Measurements from ENCODE around the gene AKAP11. TPM values are rescaled to one million over a fixed set of nuclear protein-coding genes. Genes with fewer than 3 reads are reported as not detected.

AKAP11 gene
- polyA plus RNA-seq, 3 donors, result 3.3 to 7.2 (median 6.1) TPM

- H3K27ac ChIP-seq (ENCODE audit: low read depth, low read length), result no peak overlapping the region
- WGBS, 3 donors, result 96 to 97% (median 97%) methylated on average over 6 of the region's 6 CpGs
These were observed 1.6 kb upstream of the AKAP11 start for GRCh38 chr13:42270160-42270856.

GRCh38 chr13:42270857-42271215, 1.1 kb upstream of the AKAP11 start:
- WGBS, 3 donors, result 83 to 88% (median 84%) methylated on average over 6 of the region's 6 CpGs
- no peak overlapping the region for H3K27ac ChIP-seq (ENCODE audit: low read depth, low read length)

GRCh38 chr13:42271337-42272114, 426 bp upstream of the AKAP11 start:
- WGBS, 3 donors, result 3 to 4% (median 4%) methylated on average over 39 to 56 of the region's 57 CpGs
- no peak overlapping the region for H3K27ac ChIP-seq (ENCODE audit: low read depth, low read length)

DNA sequence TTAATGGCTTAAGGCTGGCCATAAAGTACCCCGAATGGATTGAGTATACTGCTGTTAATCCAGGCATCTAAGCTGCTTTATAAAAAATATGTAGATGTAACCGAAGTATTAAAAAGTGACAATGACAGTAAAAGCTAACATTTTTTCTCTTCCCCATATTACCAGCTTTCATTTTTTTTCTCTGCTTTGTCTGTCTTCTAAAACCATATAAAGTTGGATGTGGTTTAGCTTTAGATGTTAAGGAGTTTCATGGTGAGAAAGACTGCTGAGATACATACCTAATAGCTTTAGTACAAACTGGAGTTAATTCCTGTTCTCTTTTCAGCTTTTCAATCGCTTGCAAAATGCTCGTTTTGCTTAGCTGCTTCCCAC, 838 bp downstream of the AKAP11 start:
- 1 to 12% (median 1%) methylated on average over 4 of the region's 4 CpGs for WGBS, 3 donors
- H3K27ac ChIP-seq (ENCODE audit: low read depth, low read length), result no peak overlapping the region

DNA sequence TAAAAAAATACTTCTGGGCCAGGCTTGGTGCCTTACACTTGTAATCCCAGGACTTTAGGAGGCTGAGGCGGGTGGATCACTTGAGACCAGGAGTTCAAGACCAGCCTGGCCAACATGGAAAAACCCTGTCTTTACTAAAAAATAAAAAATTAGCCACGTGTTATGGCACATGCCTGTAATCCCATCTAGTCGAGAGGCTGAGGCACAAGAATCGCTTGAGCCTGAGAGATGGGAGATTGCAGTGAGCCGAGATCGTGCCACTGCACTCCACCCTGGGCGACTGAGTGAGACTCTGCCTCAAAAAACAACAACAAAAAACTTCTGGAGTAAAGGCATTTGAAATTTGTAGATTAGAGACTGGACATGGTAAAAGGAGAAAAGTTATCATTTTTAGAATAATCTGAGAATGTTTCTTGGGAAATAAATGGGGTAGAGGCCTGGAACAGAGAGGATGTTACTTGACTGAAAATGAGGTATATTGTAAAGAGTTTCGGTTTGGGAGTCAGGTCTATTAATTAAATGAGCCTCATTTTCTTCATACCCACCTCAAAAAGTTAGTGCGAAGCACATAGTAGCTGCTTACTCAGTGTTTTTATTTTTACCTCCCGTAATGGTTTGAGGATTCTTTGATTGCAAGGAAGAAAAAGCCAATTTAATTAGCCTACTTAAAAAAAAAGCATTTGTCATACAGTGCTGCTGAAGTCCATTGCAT, 2.6 kb downstream of the AKAP11 start:
- H3K27ac ChIP-seq (ENCODE audit: low read depth, low read length), result no peak overlapping the region
- 83 to 94% (median 88%) methylated on average over 10 of the region's 10 CpGs for WGBS, 3 donors

- 57 to 78% (median 65%) methylated on average over 2 of the region's 2 CpGs for WGBS, 3 donors
These were observed 3.1 kb downstream of the AKAP11 start for GRCh38 chr13:42275098-42275471.

DNA sequence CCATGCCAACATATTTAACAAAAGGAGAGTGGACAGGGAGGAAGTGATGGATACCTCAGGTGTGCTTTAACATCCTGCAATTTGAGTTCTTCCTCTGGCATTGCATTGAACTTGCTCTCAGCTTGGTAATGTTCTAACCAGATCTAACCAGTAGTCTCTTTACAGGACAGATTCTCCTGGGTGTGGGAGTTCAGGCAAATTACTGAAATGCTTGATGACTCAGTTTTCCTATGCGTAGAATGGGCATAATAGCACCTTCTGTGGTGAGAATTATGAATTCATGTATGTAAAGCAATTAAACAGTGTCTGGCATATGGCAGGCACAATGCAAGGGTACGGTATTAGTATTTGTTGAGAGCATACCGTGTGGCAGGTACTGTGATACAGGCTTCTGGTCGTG, 3.6 kb downstream of the AKAP11 start:
- no peak overlapping the region for H3K27ac ChIP-seq (ENCODE audit: low read depth, low read length)
- 87 to 94% (median 94%) methylated on average over 4 of the region's 4 CpGs for WGBS, 3 donors

More at GRCh38 chr13:42275098-42275471, 3.1 kb downstream of the AKAP11 start:
- no peak overlapping the region for H3K27ac ChIP-seq (ENCODE audit: low read depth, low read length)

- WGBS, 3 donors, result 91 to 97% (median 95%) methylated on average over 3 of the region's 3 CpGs
These were observed 4.7 kb downstream of the AKAP11 start for GRCh38 chr13:42276683-42277082.

DNA sequence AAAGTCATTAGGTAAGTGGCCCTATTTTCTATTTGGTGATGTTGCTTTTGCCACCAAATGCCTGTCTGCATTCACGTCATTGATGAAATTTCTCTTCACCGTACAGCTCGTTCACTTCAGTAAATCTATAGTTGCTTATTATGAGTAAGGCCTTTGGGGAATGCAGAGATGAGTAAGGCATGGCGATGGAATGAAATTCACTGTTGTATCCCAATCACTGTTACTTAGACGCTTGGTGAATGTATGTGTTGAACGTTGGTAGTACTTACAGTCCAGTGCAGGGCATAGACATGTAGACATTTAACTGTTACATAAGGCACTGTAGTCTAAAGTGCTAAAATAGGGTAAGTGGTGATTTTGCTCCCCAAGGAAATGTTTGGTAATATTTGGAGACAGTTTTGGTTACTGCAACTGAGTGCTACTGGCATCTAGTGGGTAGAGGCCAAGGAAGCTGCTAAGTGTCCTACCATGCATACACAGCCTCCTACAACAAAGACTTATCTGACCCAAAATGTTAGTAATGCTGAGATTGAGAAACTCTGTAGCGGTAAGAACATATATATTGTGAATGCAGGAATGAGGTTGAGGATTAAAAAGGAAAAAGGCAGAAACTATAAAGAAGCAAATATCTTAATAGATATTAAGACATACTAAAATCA, 5.8 kb downstream of the AKAP11 start:
- no peak overlapping the region for H3K27ac ChIP-seq (ENCODE audit: low read depth, low read length)
- 82 to 92% (median 89%) methylated on average over 7 of the region's 7 CpGs for WGBS, 3 donors

More at GRCh38 chr13:42276683-42277082, 4.7 kb downstream of the AKAP11 start:
- H3K27ac ChIP-seq (ENCODE audit: low read depth, low read length), result no peak overlapping the region

DNA sequence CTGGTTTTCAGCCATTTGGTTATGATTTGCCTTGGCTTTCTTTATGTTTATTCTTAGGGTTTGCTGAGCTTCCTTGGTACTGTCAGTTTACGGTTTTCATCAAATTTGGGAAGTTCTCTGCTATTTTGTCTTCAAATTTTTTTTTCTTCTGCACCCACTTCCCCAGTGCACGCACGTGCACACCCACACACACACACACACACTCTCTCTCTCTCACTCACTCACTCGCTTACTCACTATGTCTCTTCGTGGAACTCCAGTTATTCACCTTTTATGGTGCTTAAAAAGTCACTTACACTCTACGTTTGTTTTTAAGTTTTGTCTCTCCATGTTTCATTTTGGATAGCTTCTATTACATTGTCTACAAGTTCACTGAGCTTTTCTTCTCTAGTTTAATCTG, 7.1 kb downstream of the AKAP11 start:
- 57 to 86% (median 73%) methylated on average over 6 of the region's 6 CpGs for WGBS, 3 donors
- no peak overlapping the region for H3K27ac ChIP-seq (ENCODE audit: low read depth, low read length)

- H3K27ac ChIP-seq (ENCODE audit: low read depth, low read length), result no peak overlapping the region
- WGBS, 3 donors, result 41 to 52% (median 50%) methylated on average over 1 of the region's 1 CpG
These were observed 8.0 kb downstream of the AKAP11 start for GRCh38 chr13:42279986-42280385.

DNA sequence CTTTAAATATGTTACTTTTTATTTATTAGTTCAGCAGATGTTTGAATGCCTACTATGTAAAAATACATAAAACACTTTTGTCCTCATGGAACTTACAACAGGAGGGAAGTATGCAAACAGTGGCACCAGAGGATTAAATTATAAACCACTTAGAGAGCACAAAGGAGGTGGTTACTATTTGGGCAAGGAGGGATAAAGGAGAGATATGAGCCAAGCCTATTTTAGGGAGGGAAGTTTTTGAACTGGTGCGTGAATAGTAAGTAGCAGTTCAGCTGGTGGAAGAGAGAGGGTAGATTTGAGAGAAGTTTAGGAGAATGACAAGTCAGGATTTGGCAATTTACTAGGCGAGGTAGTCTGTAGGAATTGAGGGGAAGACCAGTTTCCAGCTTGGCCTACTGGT, 8.6 kb downstream of the AKAP11 start:
- no peak overlapping the region for H3K27ac ChIP-seq (ENCODE audit: low read depth, low read length)
- WGBS, 3 donors, result 84 to 85% (median 84%) methylated on average over 2 of the region's 2 CpGs

- 82 to 90% (median 87%) methylated on average over 3 of the region's 3 CpGs for WGBS, 3 donors
- no peak overlapping the region for H3K27ac ChIP-seq (ENCODE audit: low read depth, low read length)
These were observed 11.6 kb downstream of the AKAP11 start for GRCh38 chr13:42283574-42283973.

DNA sequence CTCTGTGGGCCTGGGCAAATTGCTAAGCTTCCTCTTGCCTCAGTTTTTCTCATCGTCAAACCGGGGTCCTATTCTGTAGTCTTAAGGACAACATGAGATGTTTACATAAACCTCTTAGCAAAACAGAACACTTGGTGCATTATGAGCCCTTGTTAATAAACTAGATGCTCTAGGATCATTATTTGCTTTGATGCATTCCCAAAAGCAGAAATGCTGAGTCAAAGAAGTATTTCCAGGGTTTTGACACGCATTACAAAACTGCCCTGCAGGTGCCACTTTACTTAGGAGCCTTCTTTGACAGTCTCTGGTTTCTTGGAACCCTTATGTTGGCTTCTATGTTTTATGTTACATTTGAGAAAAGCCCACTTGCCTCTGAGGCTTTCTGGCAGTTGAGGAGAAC, 12.1 kb downstream of the AKAP11 start:
- 79 to 95% (median 89%) methylated on average over 3 of the region's 3 CpGs for WGBS, 3 donors
- no peak overlapping the region for H3K27ac ChIP-seq (ENCODE audit: low read depth, low read length)

- H3K27ac ChIP-seq (ENCODE audit: low read depth, low read length), result no peak overlapping the region
These were observed 26.4 kb downstream of the AKAP11 start for GRCh38 chr13:42298392-42298791.

DNA sequence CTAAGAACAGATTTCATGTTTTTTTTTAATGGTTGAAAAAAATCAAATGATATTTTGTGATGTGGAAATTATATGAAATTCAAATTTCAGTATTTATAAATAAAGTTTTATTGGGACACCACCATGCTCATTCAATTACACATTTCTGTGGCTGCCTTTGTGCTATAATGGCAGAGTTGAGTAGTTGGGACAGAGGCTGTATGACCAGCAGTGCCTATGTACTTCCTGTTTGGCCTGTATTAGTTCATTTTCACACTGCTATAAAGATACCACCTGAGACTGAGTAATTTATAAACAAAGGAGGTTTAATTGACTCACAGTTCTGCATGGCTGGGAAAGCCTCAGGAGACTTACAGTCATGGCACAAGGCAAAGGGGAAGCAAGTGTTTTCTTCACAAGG, 33.6 kb downstream of the AKAP11 start:
- no peak overlapping the region for H3K27ac ChIP-seq (ENCODE audit: low read depth, low read length)

GRCh38 chr13:42307461-42307860, 35.5 kb downstream of the AKAP11 start:
- 69 to 95% (median 70%) methylated on average over 3 to 4 of the region's 4 CpGs for WGBS, 3 donors

GRCh38 chr13:42312817-42313431, 41.0 kb downstream of the AKAP11 start:
- H3K27ac ChIP-seq (ENCODE audit: low read depth, low read length), result no peak overlapping the region
- WGBS, 3 donors, result 81 to 91% (median 91%) methylated on average over 2 of the region's 2 CpGs

More at GRCh38 chr13:42307461-42307860, 35.5 kb downstream of the AKAP11 start:
- no peak overlapping the region for H3K27ac ChIP-seq (ENCODE audit: low read depth, low read length)

DNA sequence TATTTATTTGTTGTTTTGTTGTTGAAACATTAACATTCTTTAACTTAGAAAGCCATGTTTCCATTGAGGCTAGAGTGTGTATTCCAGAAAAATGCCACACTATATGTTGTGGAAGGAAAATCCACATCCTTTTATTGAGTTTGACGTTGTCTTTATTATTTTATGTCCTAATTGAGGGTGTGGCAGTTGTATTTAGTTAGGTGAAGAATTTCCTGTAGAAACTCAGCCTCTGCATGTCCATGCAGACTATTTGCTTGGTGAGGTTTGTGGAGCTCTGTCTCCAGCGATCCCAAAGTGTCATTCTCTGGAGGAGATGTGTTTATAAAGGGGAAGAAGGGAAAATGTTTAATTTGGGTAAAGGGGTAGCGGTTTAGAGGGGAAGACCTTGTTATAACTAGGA, 46.6 kb downstream of the AKAP11 start:
- H3K27ac ChIP-seq (ENCODE audit: low read depth, low read length), result no peak overlapping the region
- 68 to 77% (median 72%) methylated on average over 3 of the region's 3 CpGs for WGBS, 3 donors
